ENCODE measurements around the gene BCL2L1.

The BCL2L1 gene

GRCh38 chr20:31673435-31673834 is 49.2 kb downstream of the BCL2L1 start:
- TF ChIP-seq GATA3 (IDR thresholded peaks at IDR 0.05; ENCODE audit: low read depth, low read length) (no peak), GATA2 (IDR thresholded peaks at IDR 0.05; ENCODE audit: low read depth, low read length) (no peak)

GRCh38 chr20:31671324-31671723 is 51.3 kb downstream of the BCL2L1 start:
- TF ChIP-seq GATA2 (IDR thresholded peaks at IDR 0.05; ENCODE audit: low read depth, low read length), result no peak
- TF ChIP-seq GATA3 (IDR thresholded peaks at IDR 0.05; ENCODE audit: low read depth, low read length), result no peak

- TF ChIP-seq GATA3 (IDR thresholded peaks at IDR 0.05; ENCODE audit: low read depth, low read length) (no peak), GATA2 (IDR thresholded peaks at IDR 0.05; ENCODE audit: low read depth, low read length) (no peak)
Measured at GRCh38 chr20:31670371-31671228, 52.1 kb downstream of the BCL2L1 start.

- TF ChIP-seq GATA2 (IDR thresholded peaks at IDR 0.05; ENCODE audit: low read depth, low read length), result no peak
- no peak for TF ChIP-seq GATA3 (IDR thresholded peaks at IDR 0.05; ENCODE audit: low read depth, low read length)
Measured at GRCh38 chr20:31669876-31670275, 52.8 kb downstream of the BCL2L1 start.

- TF ChIP-seq GATA3 (IDR thresholded peaks at IDR 0.05; ENCODE audit: low read depth, low read length) (no peak), GATA2 (IDR thresholded peaks at IDR 0.05; ENCODE audit: low read depth, low read length) (no peak)
Measured at GRCh38 chr20:31667315-31668285, 55.1 kb downstream of the BCL2L1 start.

- TF ChIP-seq GATA3 (IDR thresholded peaks at IDR 0.05; ENCODE audit: low read depth, low read length) (no peak), GATA2 (IDR thresholded peaks at IDR 0.05; ENCODE audit: low read depth, low read length) (no peak)
Measured at GRCh38 chr20:31666258-31667042, 56.2 kb downstream of the BCL2L1 start.

- TF ChIP-seq GATA2 (IDR thresholded peaks at IDR 0.05; ENCODE audit: low read depth, low read length), result no peak
- no peak for TF ChIP-seq GATA3 (IDR thresholded peaks at IDR 0.05; ENCODE audit: low read depth, low read length)
Measured at GRCh38 chr20:31665753-31666152, 56.9 kb downstream of the BCL2L1 start.

GRCh38 chr20:31664696-31665354 is 57.8 kb downstream of the BCL2L1 start:
- no peak for TF ChIP-seq GATA2 (IDR thresholded peaks at IDR 0.05; ENCODE audit: low read depth, low read length)
- TF ChIP-seq GATA3 (IDR thresholded peaks at IDR 0.05; ENCODE audit: low read depth, low read length), result no peak

- TF ChIP-seq GATA3 (IDR thresholded peaks at IDR 0.05; ENCODE audit: low read depth, low read length) (no peak), GATA2 (IDR thresholded peaks at IDR 0.05; ENCODE audit: low read depth, low read length) (no peak)
Measured at GRCh38 chr20:31663838-31664695, 58.6 kb downstream of the BCL2L1 start.

GRCh38 chr20:31663524-31663837 is 59.2 kb downstream of the BCL2L1 start:
- TF ChIP-seq GATA3 (IDR thresholded peaks at IDR 0.05; ENCODE audit: low read depth, low read length) (no peak), GATA2 (IDR thresholded peaks at IDR 0.05; ENCODE audit: low read depth, low read length) (no peak)

- no peak for TF ChIP-seq GATA2 (IDR thresholded peaks at IDR 0.05; ENCODE audit: low read depth, low read length)
- no peak for TF ChIP-seq GATA3 (IDR thresholded peaks at IDR 0.05; ENCODE audit: low read depth, low read length)
Measured at GRCh38 chr20:31662372-31662854, 60.3 kb downstream of the BCL2L1 start.

- TF ChIP-seq GATA2 (IDR thresholded peaks at IDR 0.05; ENCODE audit: low read depth, low read length) (no peak), GATA3 (IDR thresholded peaks at IDR 0.05; ENCODE audit: low read depth, low read length) (no peak)
Measured at GRCh38 chr20:31661625-31662371, 60.9 kb downstream of the BCL2L1 start.
